HG03175 (cell line): ENCODE results near the gene CYB561D1.
A peak's percentile ranks its signal among the peaks of the same experiment; 100 is the strongest.
"Not testable (repeated sequence)": the region's sequence is repeated elsewhere in the genome, so short reads cannot be mapped to it uniquely, and the experiment has no call there.

ENCODE experiments used
- ATAC-seq: cut with Tn5 transposase; IDR thresholded peaks from one replicate; pipeline ENCODE4 v1.9.1; 2021; ENCODE audit warnings: mild to moderate bottlenecking, moderate library complexity; ENCODE audit not compliant: unreplicated experiment

CYB561D1 gene

GRCh38 chr1:109493805-109494539, at the start of gene CYB561D1:
TSS of gene CYB561D1 (plus strand) at chr1:109494094. CDS start at chr1:109494140, 46 bp downstream.
- ATAC-seq, result peak; percentile 87

- no peak for ATAC-seq
These were observed 49.5 kb upstream of the CYB561D1 start for GRCh38 chr1:109444346-109444745.

GRCh38 chr1:109445949-109446695, 47.8 kb upstream of the CYB561D1 start:
- not testable (repeated sequence) for ATAC-seq

- no peak for ATAC-seq
These were observed 46.4 kb upstream of the CYB561D1 start for GRCh38 chr1:109447524-109447923.

GRCh38 chr1:109454497-109455133, 39.3 kb upstream of the CYB561D1 start:
- no peak for ATAC-seq

GRCh38 chr1:109457819-109458218, 36.1 kb upstream of the CYB561D1 start:
- ATAC-seq, result no peak

- ATAC-seq, result no peak
These were observed 27.8 kb upstream of the CYB561D1 start for GRCh38 chr1:109466125-109466451.

GRCh38 chr1:109466452-109467300, 27.2 kb upstream of the CYB561D1 start, which contains the start of gene SYPL2:
TSS of gene SYPL2 (plus strand) at chr1:109466546. CDS start at chr1:109466844, 298 bp downstream.
- ATAC-seq, result no peak

GRCh38 chr1:109467301-109467777, 26.6 kb upstream of the CYB561D1 start:
- no peak for ATAC-seq

- ATAC-seq, result no peak
These were observed 25.8 kb upstream of the CYB561D1 start for GRCh38 chr1:109468061-109468460.

- ATAC-seq, result no peak
These were observed 25.0 kb upstream of the CYB561D1 start for GRCh38 chr1:109468903-109469302.

- no peak for ATAC-seq
These were observed 23.6 kb upstream of the CYB561D1 start for GRCh38 chr1:109470245-109470644.

GRCh38 chr1:109472779-109473178, 21.1 kb upstream of the CYB561D1 start:
- ATAC-seq, result no peak

GRCh38 chr1:109473284-109474057, 20.4 kb upstream of the CYB561D1 start:
- not testable (repeated sequence) for ATAC-seq

GRCh38 chr1:109474697-109475096, 19.2 kb upstream of the CYB561D1 start:
- ATAC-seq, result no peak

- no peak for ATAC-seq
These were observed 18.6 kb upstream of the CYB561D1 start for GRCh38 chr1:109475261-109475660.

GRCh38 chr1:109476825-109477224, 17.1 kb upstream of the CYB561D1 start:
- no peak for ATAC-seq

- ATAC-seq, result no peak
These were observed 16.1 kb upstream of the CYB561D1 start for GRCh38 chr1:109477821-109478220.

GRCh38 chr1:109478806-109479205, 15.1 kb upstream of the CYB561D1 start:
- ATAC-seq, result no peak

GRCh38 chr1:109479311-109479710, 14.6 kb upstream of the CYB561D1 start:
- no peak for ATAC-seq
